GM12874 (cell line): Measurements from ENCODE around the gene SELENON.

Experiments used
- TF ChIP-seq, protein P1 (sequence below): IDR thresholded peaks from 2 replicates; pipeline ENCODE4 v1.5.1; 2011; ENCODE audit warnings: low read depth, mild to moderate bottlenecking, control low read depth, low read length, moderate library complexity; ENCODE audit not compliant: insufficient read depth

Gene SELENON

DNA sequence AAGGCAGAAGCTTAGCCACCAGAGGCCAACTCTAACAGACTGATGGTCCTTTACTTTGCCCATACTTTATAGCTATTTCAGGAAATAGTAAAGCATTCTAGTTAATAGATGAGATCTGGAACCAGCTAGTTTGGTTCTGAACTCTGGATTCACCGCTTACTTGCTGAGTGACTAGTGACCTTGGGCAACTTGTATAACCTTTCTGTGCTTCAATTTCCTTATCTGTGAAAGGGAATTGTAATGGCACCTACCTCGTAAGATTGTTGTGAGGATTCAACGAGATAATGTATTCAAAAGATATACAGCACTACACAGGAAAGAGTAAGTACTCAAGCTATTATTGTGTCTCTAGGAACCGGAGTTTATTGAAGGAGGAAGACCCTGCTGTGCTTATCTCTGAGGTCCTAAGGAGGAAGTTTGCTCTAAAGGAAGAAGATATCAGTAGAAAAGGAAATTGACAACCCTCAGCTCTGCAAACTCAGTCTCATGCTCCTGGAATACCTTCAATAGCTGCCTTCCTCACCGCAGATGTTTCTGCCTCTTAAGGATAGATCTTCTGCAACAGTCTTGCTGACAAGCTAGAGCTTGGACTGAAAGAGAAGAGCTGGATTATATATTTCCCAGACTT is 31.7 kb downstream of the SELENON start:
- TF ChIP-seq, protein P1, sequence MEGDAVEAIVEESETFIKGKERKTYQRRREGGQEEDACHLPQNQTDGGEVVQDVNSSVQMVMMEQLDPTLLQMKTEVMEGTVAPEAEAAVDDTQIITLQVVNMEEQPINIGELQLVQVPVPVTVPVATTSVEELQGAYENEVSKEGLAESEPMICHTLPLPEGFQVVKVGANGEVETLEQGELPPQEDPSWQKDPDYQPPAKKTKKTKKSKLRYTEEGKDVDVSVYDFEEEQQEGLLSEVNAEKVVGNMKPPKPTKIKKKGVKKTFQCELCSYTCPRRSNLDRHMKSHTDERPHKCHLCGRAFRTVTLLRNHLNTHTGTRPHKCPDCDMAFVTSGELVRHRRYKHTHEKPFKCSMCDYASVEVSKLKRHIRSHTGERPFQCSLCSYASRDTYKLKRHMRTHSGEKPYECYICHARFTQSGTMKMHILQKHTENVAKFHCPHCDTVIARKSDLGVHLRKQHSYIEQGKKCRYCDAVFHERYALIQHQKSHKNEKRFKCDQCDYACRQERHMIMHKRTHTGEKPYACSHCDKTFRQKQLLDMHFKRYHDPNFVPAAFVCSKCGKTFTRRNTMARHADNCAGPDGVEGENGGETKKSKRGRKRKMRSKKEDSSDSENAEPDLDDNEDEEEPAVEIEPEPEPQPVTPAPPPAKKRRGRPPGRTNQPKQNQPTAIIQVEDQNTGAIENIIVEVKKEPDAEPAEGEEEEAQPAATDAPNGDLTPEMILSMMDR = no peak

GRCh38 chr1:25832336-25833037 is 32.5 kb downstream of the SELENON start:
- TF ChIP-seq, protein P1 = no peak

DNA sequence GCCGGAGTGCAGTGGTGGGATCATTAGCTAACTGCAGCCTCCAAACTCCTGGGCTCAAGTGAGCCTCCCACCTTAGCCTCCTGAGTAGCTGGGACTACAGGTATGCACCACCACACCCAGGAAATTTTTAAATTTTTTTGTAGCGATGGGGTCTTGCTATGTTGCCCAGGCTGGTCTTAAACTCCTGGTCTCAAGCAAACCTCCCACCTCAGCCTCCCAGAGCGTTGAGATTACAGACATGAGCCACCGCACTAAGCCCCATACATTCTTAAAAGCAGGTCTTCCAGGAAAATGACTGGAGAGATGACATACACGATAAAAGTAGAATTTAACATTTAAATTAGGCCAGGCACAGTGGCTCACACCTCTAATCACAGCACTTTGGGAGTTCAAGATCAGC is 33.2 kb downstream of the SELENON start:
- TF ChIP-seq, protein P1 = no peak

GRCh38 chr1:25834894-25835293 is 34.9 kb downstream of the SELENON start:
- TF ChIP-seq, protein P1 = no peak

- TF ChIP-seq, protein P1 = no peak
Observed at GRCh38 chr1:25836695-25837094, 36.7 kb downstream of the SELENON start.

DNA sequence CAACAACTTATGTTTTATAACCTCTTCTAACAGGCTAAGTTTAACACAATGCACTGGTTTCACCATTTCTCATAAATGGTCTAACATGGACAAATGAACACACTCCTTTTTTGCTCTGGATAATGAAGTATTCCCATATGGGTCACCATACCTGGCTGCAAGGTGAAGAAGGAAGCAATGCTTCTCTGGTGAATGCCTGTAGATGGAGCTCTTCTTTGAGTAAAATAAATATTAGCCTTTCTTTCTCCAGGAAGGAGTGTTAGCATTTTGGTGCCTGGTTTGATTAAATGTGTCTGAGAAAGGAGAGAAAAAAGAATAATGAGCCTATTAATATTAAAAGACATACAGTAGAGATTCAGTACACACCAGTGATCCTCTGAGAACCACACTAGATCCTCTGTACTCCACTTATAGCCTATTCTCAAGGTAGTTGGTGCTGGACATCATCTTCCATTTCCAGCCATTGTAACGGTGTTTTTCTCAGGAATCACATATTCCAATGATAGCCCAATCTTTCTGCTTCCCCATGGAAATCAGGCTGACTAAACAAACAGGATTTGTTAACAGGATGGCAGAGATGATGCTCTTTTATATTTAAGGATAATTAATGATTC is 37.4 kb downstream of the SELENON start:
- TF ChIP-seq, protein P1 = peak; percentile 33; the same call in 1 of the 2 replicates

DNA sequence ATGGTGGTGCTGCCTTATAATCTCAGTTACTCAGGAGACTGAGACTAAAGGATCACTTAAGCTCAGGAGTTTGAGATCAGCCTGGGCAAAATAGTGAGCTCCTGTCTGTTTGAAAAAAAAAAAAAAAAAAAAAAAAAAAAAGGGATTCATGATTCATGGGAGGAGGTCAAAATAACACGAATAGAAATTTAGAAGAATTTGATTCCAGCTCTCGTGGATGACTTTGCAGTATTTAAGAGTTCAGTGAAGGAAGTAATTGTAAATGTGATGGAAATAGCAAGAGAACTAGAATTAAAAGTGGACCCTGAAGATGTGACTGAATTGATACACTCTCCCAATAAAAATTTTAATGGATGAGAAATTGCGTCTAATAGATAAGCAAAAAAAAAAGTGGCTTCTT is 43.5 kb downstream of the SELENON start:
- TF ChIP-seq, protein P1 = no peak
